Measurements from ENCODE around the gene CDC42EP5. TPM values are rescaled to one million over a fixed set of nuclear protein-coding genes. Genes with fewer than 3 reads are reported as not detected.
A peak's percentile ranks its signal among the peaks of the same experiment; 100 is the strongest.

Gene CDC42EP5
- total RNA-seq, 3 donors from 2014 or later (not counting 1 experiment from before 2014, with no cell fraction given): not detected

GRCh38 chr19:54433697-54434096 is 39.4 kb downstream of the CDC42EP5 start:
- H3K9me3 ChIP-seq (ENCODE audit: control insufficient read depth, insufficient read depth, low read length): no peaks in the 10 kb centered on the region
- intact Hi-C loops (cut with micrococcal nuclease): no loop called here
- H3K36me3 ChIP-seq (ENCODE audit: control insufficient read depth, insufficient read depth, low read length): no peaks in the 10 kb centered on the region
- Mint-ChIP-seq H3K9me3 (no peaks in the 10 kb centered on the region), H3K4me1 (peaks cover 5 to 36% of the 10 kb centered on the region in 2 donors), H3K27me3 (ENCODE audit: low read depth in 2 of 2) (peaks cover 0 to 12% of the 10 kb centered on the region in 2 donors), H3K36me3 (no peaks in the 10 kb centered on the region), H3K27ac (peak overlapping the region in 1 of 2 donors; percentile 73), H3K4me3 (no peak overlapping the region)
- no peak overlapping the region for H3K4me3 ChIP-seq (ENCODE audit: low read length)
- H3K27me3 ChIP-seq (ENCODE audit: control insufficient read depth, insufficient read depth, low read length): peaks cover 15% of the 10 kb centered on the region
- TF ChIP-seq CTCF (IDR thresholded peaks at IDR 0.05): no peak
- H3K27ac ChIP-seq (ENCODE audit: low read length): no peak overlapping the region
- DNase-seq (no peak), ATAC-seq (no peak)
- H3K4me1 ChIP-seq (ENCODE audit: control insufficient read depth, insufficient read depth, low read length): peaks cover 25% of the 10 kb centered on the region
- 99% methylated on average over 5 of the region's 5 CpGs for WGBS (ENCODE audit: insufficient coverage)

GRCh38 chr19:54432144-54432738 is 40.9 kb downstream of the CDC42EP5 start:
- 91% methylated on average over 10 of the region's 10 CpGs for WGBS (ENCODE audit: insufficient coverage)
- H3K27ac Mint-ChIP-seq: no peak overlapping the region
- no peak overlapping the region for H3K4me3 Mint-ChIP-seq
- H3K9me3 Mint-ChIP-seq: no peaks in the 10 kb centered on the region
- no peak overlapping the region for H3K4me3 ChIP-seq (ENCODE audit: low read length)
- H3K27ac ChIP-seq (ENCODE audit: low read length): no peak overlapping the region
- ATAC-seq (no peak), DNase-seq (no peak)
- H3K27me3 ChIP-seq (ENCODE audit: control insufficient read depth, insufficient read depth, low read length): peaks cover 15% of the 10 kb centered on the region
- H3K9me3 ChIP-seq (ENCODE audit: control insufficient read depth, insufficient read depth, low read length): no peaks in the 10 kb centered on the region
- H3K36me3 Mint-ChIP-seq: no peaks in the 10 kb centered on the region
- intact Hi-C loops (cut with micrococcal nuclease): no loop called here
- H3K4me1 Mint-ChIP-seq: peaks cover 5 to 36% of the 10 kb centered on the region in 2 donors
- H3K27me3 Mint-ChIP-seq (ENCODE audit: low read depth in 2 of 2): peaks cover 0 to 12% of the 10 kb centered on the region in 2 donors
- no peak for TF ChIP-seq CTCF (IDR thresholded peaks at IDR 0.05)
- H3K4me1 ChIP-seq (ENCODE audit: control insufficient read depth, insufficient read depth, low read length): peaks cover 25% of the 10 kb centered on the region
- H3K36me3 ChIP-seq (ENCODE audit: control insufficient read depth, insufficient read depth, low read length): no peaks in the 10 kb centered on the region

GRCh38 chr19:54431255-54431838 is 41.7 kb downstream of the CDC42EP5 start:
- Histone ChIP-seq H3K4me1 (ENCODE audit: control insufficient read depth, insufficient read depth, low read length) (peaks cover 25% of the 10 kb centered on the region), H3K27me3 (ENCODE audit: control insufficient read depth, insufficient read depth, low read length) (peaks cover 17% of the 10 kb centered on the region), H3K27ac (ENCODE audit: low read length) (no peak overlapping the region), H3K36me3 (ENCODE audit: control insufficient read depth, insufficient read depth, low read length) (no peaks in the 10 kb centered on the region), H3K9me3 (ENCODE audit: control insufficient read depth, insufficient read depth, low read length) (no peaks in the 10 kb centered on the region), H3K4me3 (ENCODE audit: low read length) (no peak overlapping the region)
- Mint-ChIP-seq H3K27ac (no peak overlapping the region), H3K9me3 (no peaks in the 10 kb centered on the region), H3K36me3 (no peaks in the 10 kb centered on the region), H3K4me3 (peak overlapping the region; percentile 15), H3K27me3 (ENCODE audit: low read depth in 2 of 2) (peaks cover 0 to 15% of the 10 kb centered on the region in 2 donors), H3K4me1 (peaks cover 5 to 29% of the 10 kb centered on the region in 2 donors)
- no peak for DNase-seq
- no peak for TF ChIP-seq CTCF (IDR thresholded peaks at IDR 0.05)
- 48% methylated on average over 11 of the region's 11 CpGs for WGBS (ENCODE audit: insufficient coverage)
- intact Hi-C loops (cut with micrococcal nuclease): no loop called here
- ATAC-seq: no peak
